ENCODE results near the gene SGCD. TPM values are rescaled to one million over a fixed set of nuclear protein-coding genes. Genes with fewer than 3 reads are reported as not detected.

The SGCD gene
- total RNA-seq, 4 donors from 2014 or later, result 0.37 to 3.7 (median 2.4) TPM

DNA sequence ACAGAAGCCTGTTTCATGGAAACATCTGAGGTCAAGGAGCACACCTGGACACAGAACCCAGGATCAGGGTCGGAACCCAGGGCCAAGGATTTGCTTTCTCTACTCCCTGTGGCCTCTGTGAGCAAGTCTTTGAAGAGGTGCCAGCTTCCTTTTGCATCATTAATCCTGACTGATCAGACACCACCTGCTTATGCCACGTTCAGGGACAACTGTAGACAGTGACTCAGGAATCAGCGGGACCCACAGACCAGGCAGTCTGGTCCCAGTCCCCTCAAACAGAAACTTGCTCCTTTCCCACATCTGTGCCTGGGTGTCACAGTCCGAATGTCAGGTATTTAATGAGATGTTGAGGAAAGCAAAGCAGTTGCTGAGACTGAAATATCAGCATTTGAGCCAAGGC is 154.8 kb downstream of the SGCD start:
- Histone ChIP-seq H3K4me3 (no peak overlapping the region), H3K27me3 (no peaks in the 10 kb centered on the region), H3K9me3 (no peaks in the 10 kb centered on the region), H3K4me1 (no peaks in the 10 kb centered on the region), H3K36me3 (no peaks in the 10 kb centered on the region), H3K27ac (no peak overlapping the region)
- intact Hi-C loops (cut with DNase I; ENCODE audit: low total_unique reads) (no loop called here), in situ Hi-C loops (cut with MboI; ENCODE audit: low pct_ligation_motif_present in 1 of 4, low pct_unique_long_range_greater_than_20kb in 1 of 4, low sequenced_read_pairs in 3 of 4) (no loop called here)
- WGBS, 2 donors (ENCODE audit: low coverage in 1 of 2), result 73% methylated on average over 4 of the region's 4 CpGs; no CpG with 5 or more reads in 1 of the 2 donors
- no peak for DNase-seq
- TF ChIP-seq EP300 (IDR thresholded peaks at IDR 0.05; ENCODE audit: low read depth) (no peak), POLR2A (IDR thresholded peaks at IDR 0.05) (no peak), POLR2AphosphoS5 (IDR thresholded peaks at IDR 0.05) (no peak)
- TF ChIP-seq, protein P1, sequence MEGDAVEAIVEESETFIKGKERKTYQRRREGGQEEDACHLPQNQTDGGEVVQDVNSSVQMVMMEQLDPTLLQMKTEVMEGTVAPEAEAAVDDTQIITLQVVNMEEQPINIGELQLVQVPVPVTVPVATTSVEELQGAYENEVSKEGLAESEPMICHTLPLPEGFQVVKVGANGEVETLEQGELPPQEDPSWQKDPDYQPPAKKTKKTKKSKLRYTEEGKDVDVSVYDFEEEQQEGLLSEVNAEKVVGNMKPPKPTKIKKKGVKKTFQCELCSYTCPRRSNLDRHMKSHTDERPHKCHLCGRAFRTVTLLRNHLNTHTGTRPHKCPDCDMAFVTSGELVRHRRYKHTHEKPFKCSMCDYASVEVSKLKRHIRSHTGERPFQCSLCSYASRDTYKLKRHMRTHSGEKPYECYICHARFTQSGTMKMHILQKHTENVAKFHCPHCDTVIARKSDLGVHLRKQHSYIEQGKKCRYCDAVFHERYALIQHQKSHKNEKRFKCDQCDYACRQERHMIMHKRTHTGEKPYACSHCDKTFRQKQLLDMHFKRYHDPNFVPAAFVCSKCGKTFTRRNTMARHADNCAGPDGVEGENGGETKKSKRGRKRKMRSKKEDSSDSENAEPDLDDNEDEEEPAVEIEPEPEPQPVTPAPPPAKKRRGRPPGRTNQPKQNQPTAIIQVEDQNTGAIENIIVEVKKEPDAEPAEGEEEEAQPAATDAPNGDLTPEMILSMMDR (IDR thresholded peaks at IDR 0.05), result no peak

DNA sequence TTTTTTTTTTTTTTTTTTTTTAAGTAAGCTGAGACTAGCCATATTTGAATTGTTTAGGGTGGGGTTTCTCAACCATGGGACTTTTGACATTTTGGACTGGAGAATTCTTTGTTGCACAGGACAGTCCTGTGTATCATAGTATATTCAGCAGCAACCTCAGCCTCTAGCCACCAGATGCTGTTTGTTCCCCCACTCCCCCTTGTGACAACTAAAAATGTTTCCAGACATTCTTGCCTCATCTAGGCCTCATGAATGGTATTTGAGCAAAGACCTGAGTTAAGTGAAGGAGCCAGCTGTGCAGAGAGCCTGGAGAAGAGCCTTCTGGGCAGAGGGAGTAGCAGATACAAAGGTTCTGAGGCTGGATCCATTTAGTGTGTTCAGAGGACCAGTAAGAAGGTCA is 155.9 kb downstream of the SGCD start:
- in situ Hi-C loops (cut with MboI; ENCODE audit: low pct_ligation_motif_present in 1 of 4, low pct_unique_long_range_greater_than_20kb in 1 of 4, low sequenced_read_pairs in 3 of 4) (no loop called here), intact Hi-C loops (cut with DNase I; ENCODE audit: low total_unique reads) (no loop called here)
- DNase-seq, result no peak
- Histone ChIP-seq H3K4me1 (no peaks in the 10 kb centered on the region), H3K36me3 (no peaks in the 10 kb centered on the region), H3K27me3 (no peaks in the 10 kb centered on the region), H3K4me3 (no peak overlapping the region), H3K27ac (no peak overlapping the region), H3K9me3 (no peaks in the 10 kb centered on the region)
- TF ChIP-seq POLR2A (IDR thresholded peaks at IDR 0.05), result no peak
- no peak for TF ChIP-seq POLR2AphosphoS5 (IDR thresholded peaks at IDR 0.05)
- TF ChIP-seq, protein P1 (IDR thresholded peaks at IDR 0.05), result no peak
- TF ChIP-seq EP300 (IDR thresholded peaks at IDR 0.05; ENCODE audit: low read depth), result no peak

DNA sequence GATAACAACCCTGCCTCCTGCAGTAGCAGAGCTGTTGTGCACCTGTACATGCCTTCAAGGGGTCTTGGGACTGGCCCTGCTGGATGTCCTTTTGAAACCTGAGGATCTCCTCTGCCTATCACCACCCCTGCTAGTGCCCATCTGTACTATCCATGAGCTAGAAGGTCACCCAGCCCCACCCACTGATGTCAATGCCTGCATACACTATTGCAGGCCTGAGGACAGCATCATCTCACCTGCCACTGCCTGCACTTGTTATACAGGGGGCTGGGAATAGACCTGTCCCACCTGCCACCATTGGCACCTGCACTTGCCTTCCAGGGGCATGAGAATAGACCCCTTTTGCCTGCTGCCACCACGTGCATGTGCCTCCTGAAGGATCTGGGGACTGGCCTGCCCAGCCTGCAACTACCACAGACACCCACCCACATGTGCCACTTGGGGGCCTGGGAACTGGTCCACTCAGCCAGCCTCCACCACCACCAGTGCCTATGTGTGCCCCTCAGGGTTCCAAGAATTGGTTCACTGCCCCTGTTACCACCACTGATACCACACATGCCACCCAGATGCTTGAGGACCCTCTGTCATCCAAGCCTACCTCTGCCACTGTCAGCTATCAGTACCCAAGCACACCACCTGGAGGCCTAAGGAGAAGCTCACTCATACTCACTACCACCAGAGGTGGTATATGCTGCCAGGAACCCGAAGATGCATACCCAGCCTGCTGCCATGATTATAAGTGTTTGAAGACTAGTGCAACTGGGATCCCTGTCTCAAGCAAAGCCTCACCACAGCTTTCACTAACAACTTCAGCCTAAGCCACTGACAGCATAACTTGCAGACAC is 159.7 kb downstream of the SGCD start:
- no peak overlapping the region for H3K27ac ChIP-seq
- no peak for DNase-seq
- H3K9me3 ChIP-seq, result peaks cover 0 to 4% of the 10 kb centered on the region in 2 donors
- WGBS, 2 donors (ENCODE audit: low coverage in 1 of 2), result 71% methylated on average over 2 of the region's 2 CpGs; no CpG with 5 or more reads in 1 of the 2 donors
- intact Hi-C loops (cut with DNase I; ENCODE audit: low total_unique reads), result no loop called here
- no peaks in the 10 kb centered on the region for H3K36me3 ChIP-seq
- no peaks in the 10 kb centered on the region for H3K4me1 ChIP-seq
- TF ChIP-seq EP300 (IDR thresholded peaks at IDR 0.05; ENCODE audit: low read depth), result no peak
- no peak for TF ChIP-seq POLR2A (IDR thresholded peaks at IDR 0.05)
- TF ChIP-seq, protein P1 (IDR thresholded peaks at IDR 0.05), result no peak
- TF ChIP-seq POLR2AphosphoS5 (IDR thresholded peaks at IDR 0.05), result no peak
- H3K27me3 ChIP-seq, result no peaks in the 10 kb centered on the region
- in situ Hi-C loops (cut with MboI; ENCODE audit: low pct_ligation_motif_present in 1 of 4, low pct_unique_long_range_greater_than_20kb in 1 of 4, low sequenced_read_pairs in 3 of 4), result no loop called here
- no peak overlapping the region for H3K4me3 ChIP-seq

DNA sequence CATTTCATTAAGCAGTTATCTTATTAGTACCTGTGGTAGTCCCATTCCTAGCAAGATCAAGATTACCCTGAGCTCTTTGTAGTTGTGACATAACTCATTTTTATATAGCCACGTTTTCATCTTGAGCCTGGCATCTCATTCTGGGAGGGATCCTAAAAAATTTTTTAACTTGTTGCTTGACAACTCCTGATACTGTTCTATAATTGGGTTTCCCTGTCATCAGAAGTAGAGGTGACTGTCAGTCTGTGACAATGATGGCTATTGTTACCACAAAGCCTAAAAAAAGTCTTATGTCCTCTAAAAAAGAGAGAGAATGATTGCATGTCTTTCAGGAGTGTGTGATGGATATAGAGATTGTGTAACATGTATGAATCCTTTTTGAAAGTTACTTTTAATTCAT is 164.8 kb downstream of the SGCD start:
- DNase-seq, result no peak
- peaks cover 0 to 5% (median 0%) of the 10 kb centered on the region in 4 donors for H3K4me1 ChIP-seq
- H3K36me3 ChIP-seq, result no peaks in the 10 kb centered on the region
- intact Hi-C loops (cut with DNase I; ENCODE audit: low total_unique reads), result no loop called here
- TF ChIP-seq POLR2A (IDR thresholded peaks at IDR 0.05) (no peak), EP300 (IDR thresholded peaks at IDR 0.05; ENCODE audit: low read depth) (no peak), POLR2AphosphoS5 (IDR thresholded peaks at IDR 0.05) (no peak)
- TF ChIP-seq, protein P1 (IDR thresholded peaks at IDR 0.05), result no peak
- H3K27ac ChIP-seq, result no peak overlapping the region
- peaks cover 0 to 4% of the 10 kb centered on the region in 2 donors for H3K9me3 ChIP-seq
- 22 to 31% methylated on average over 1 of the region's 1 CpG for WGBS, 2 donors (ENCODE audit: low coverage in 1 of 2)
- no peak overlapping the region for H3K4me3 ChIP-seq
- in situ Hi-C loops (cut with MboI; ENCODE audit: low pct_ligation_motif_present in 1 of 4, low pct_unique_long_range_greater_than_20kb in 1 of 4, low sequenced_read_pairs in 3 of 4), result no loop called here
- H3K27me3 ChIP-seq, result no peaks in the 10 kb centered on the region

Data from transverse colon (tissue), 4 donors.